Astrocyte (in vitro differentiated cells and primary cell): ENCODE measurements around the gene C3orf20. TPM values are rescaled to one million over a fixed set of nuclear protein-coding genes. Genes with fewer than 3 reads are reported as not detected.
A peak's percentile ranks its signal among the peaks of the same experiment; 100 is the strongest.

Experiments used
- DNase-seq: peaks from one replicate; pipeline ENCODE4 v3.0.0-alpha.2; 2010; ENCODE audit warnings: low read depth
- FAIRE-seq: peaks from 2 replicates; lab custom pipeline; 2011; peaks lifted over from hg19 to GRCh38; lab: Jason Lieb, UNC
- H2AFZ ChIP-seq: 2 replicates; pipeline ENCODE4 v1.6.0; 2012; ENCODE audit warnings: low read depth, low read length, inconsistent platforms
- H3K27ac ChIP-seq: 2 replicates; pipeline ENCODE4 v1.5.1; 2011; ENCODE audit warnings: low read depth, low read length, inconsistent platforms
- H3K27me3 ChIP-seq: 2 replicates; pipeline ENCODE4 v1.6.0; 2011; ENCODE audit warnings: low read length, inconsistent platforms; ENCODE audit not compliant: insufficient read depth
- H3K36me3 ChIP-seq: 2 replicates; pipeline ENCODE4 v1.5.1; 2011; ENCODE audit warnings: low read length, inconsistent platforms; ENCODE audit not compliant: insufficient read depth
- H3K4me1 ChIP-seq: 2 replicates; pipeline ENCODE4 v1.5.1; 2011; ENCODE audit warnings: low read length, inconsistent platforms; ENCODE audit not compliant: insufficient read depth
- H3K4me2 ChIP-seq: 2 replicates; pipeline ENCODE4 v1.6.0; 2012; ENCODE audit warnings: low read length, inconsistent platforms
- H3K4me3 ChIP-seq: 2 replicates; pipeline ENCODE4 v1.5.1; 2011; ENCODE audit warnings: low read depth, mild to moderate bottlenecking, low read length, inconsistent platforms; ENCODE audit not compliant: insufficient read depth
- H3K79me2 ChIP-seq: 2 replicates; pipeline ENCODE4 v1.6.0; 2012; ENCODE audit warnings: mild to moderate bottlenecking, low read length, inconsistent platforms; ENCODE audit not compliant: insufficient read depth
- H3K9ac ChIP-seq: 2 replicates; pipeline ENCODE4 v1.6.0; 2012; ENCODE audit warnings: mild to moderate bottlenecking, low read length, inconsistent platforms
- H3K9me3 ChIP-seq: 2 replicates; pipeline ENCODE4 v1.5.1; 2012; ENCODE audit warnings: low read depth, mild to moderate bottlenecking, low read length, inconsistent platforms; ENCODE audit not compliant: insufficient read depth
- H4K20me1 ChIP-seq: 2 replicates; pipeline ENCODE4 v1.6.0; 2012; ENCODE audit warnings: low read length, inconsistent platforms; ENCODE audit not compliant: insufficient read depth
- H3K27ac Mint-ChIP-seq: one replicate; pipeline ENCODE4 v1.8.0; 2021; ENCODE audit warnings: mild to moderate bottlenecking, mixed read lengths; ENCODE audit not compliant: unreplicated experiment
- H3K27me3 Mint-ChIP-seq: one replicate; pipeline ENCODE4 v1.8.0; 2021; ENCODE audit warnings: low read depth, mixed read lengths; ENCODE audit not compliant: unreplicated experiment
- H3K36me3 Mint-ChIP-seq: one replicate; pipeline ENCODE4 v1.8.0; 2021; ENCODE audit warnings: low read depth, mixed read lengths; ENCODE audit not compliant: unreplicated experiment
- H3K4me1 Mint-ChIP-seq: one replicate; pipeline ENCODE4 v1.8.0; 2021; ENCODE audit warnings: low read depth, mixed read lengths; ENCODE audit not compliant: unreplicated experiment
- H3K4me3 Mint-ChIP-seq: one replicate; pipeline ENCODE4 v1.8.0; 2021; ENCODE audit warnings: mild to moderate bottlenecking, moderate library complexity, mixed read lengths; ENCODE audit not compliant: unreplicated experiment
- H3K9me3 Mint-ChIP-seq: one replicate; pipeline ENCODE4 v1.8.0; 2021; ENCODE audit warnings: mild to moderate bottlenecking, mixed read lengths; ENCODE audit not compliant: unreplicated experiment
- EZH2 ChIP-seq: IDR thresholded peaks from 2 replicates; pipeline ENCODE4 v1.6.1; 2012; ENCODE audit warnings: mild to moderate bottlenecking, low read length, inconsistent platforms; ENCODE audit not compliant: insufficient read depth
- total RNA-seq: library from RNA; stranded (reverse); gene quantifications from 2 replicates; pipeline ENCODE4 v1.2.1, GENCODE V29; 2021
- TF ChIP-seq, protein P1 (sequence below): IDR thresholded peaks from 2 replicates; pipeline ENCODE4 v1.5.1; 2011; ENCODE audit warnings: low read depth, mild to moderate bottlenecking, inconsistent platforms, low read length, moderate library complexity; ENCODE audit not compliant: insufficient read depth

The C3orf20 gene
- total RNA-seq, 1 donor from 2014 or later, result 0.16 TPM

DNA sequence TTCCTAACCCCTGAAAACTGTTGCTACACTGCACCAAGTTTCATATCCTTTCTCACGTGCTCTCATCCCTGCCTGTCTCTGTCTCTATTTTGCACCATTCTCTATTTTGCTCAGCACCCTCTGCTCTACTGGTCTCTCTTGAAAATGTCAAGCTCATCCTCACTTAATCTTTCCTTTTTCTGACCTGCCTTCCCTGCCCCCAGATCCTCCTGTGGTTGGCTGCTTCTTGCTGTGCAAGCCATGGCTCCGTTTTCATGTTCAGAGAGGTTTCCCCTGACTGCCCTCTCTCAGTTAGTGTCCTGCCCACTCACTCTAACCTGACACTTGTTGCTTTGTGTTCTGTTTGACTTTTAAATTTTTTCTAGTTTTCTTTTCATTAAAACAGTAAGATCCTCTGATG, 17.4 kb upstream of the C3orf20 start:
- H3K9me3 Mint-ChIP-seq, result no peaks in the 10 kb centered on the region
- TF ChIP-seq, protein P1, sequence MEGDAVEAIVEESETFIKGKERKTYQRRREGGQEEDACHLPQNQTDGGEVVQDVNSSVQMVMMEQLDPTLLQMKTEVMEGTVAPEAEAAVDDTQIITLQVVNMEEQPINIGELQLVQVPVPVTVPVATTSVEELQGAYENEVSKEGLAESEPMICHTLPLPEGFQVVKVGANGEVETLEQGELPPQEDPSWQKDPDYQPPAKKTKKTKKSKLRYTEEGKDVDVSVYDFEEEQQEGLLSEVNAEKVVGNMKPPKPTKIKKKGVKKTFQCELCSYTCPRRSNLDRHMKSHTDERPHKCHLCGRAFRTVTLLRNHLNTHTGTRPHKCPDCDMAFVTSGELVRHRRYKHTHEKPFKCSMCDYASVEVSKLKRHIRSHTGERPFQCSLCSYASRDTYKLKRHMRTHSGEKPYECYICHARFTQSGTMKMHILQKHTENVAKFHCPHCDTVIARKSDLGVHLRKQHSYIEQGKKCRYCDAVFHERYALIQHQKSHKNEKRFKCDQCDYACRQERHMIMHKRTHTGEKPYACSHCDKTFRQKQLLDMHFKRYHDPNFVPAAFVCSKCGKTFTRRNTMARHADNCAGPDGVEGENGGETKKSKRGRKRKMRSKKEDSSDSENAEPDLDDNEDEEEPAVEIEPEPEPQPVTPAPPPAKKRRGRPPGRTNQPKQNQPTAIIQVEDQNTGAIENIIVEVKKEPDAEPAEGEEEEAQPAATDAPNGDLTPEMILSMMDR, result no peak
- TF ChIP-seq EZH2, result no peak
- Histone ChIP-seq H3K4me3 (no peak overlapping the region), H3K79me2 (peaks cover 19% of the 10 kb centered on the region), H3K4me2 (no peak overlapping the region), H3K4me1 (no peaks in the 10 kb centered on the region), H3K9me3 (no peaks in the 10 kb centered on the region), H3K9ac (no peak overlapping the region), H3K27me3 (no peaks in the 10 kb centered on the region), H3K36me3 (peaks cover 50% of the 10 kb centered on the region), H4K20me1 (peaks cover 20% of the 10 kb centered on the region), H2AFZ (no peak overlapping the region), H3K27ac (no peak overlapping the region)
- DNase-seq, result no peak
- H3K4me1 Mint-ChIP-seq, result peaks cover 13% of the 10 kb centered on the region
- H3K36me3 Mint-ChIP-seq, result peaks cover 13% of the 10 kb centered on the region
- no peaks in the 10 kb centered on the region for H3K27me3 Mint-ChIP-seq
- H3K27ac Mint-ChIP-seq, result no peak overlapping the region
- FAIRE-seq, result no peak
- H3K4me3 Mint-ChIP-seq, result peak overlapping the region; percentile 29

DNA sequence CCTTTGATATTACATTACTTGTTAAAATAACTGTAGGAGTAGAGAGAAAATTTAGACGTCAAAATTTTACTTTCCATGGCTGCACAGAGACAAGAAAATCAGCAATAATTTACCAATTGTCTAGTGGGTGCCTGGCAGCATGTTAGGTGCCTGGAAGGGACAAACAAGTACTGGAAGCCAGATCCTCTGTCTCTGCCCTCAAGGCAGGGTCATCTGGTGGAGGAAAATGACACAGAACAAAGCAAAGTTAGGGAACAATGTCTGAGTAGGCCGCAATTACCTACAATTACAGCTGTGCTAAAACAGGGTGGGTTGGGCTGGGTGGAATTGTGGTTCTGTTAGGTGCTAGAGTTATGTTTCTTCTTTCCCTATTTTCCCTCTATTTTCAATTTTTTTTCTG, 16.0 kb upstream of the C3orf20 start:
- peaks cover 13% of the 10 kb centered on the region for H3K36me3 Mint-ChIP-seq

DNA sequence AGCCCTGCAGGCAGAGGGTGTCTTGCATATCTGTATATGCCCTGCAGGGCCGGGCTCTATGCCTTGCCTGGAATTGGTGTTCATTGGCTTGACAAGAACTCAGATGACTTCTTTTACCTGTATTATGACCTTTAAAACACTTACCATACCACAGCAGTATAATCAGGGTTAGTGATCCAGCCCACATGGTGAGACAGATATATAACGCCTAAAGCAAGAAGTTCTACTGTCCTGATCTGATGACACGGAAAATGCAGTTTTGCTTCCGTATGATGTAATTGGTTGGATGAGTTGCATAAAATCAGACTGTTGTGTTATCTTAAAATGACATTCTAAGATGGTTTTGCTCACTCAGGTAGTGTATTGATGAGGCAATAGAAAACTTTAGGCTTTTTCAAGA, 14.0 kb upstream of the C3orf20 start:
- no peaks in the 10 kb centered on the region for H3K9me3 Mint-ChIP-seq
- peaks cover 62% of the 10 kb centered on the region for H3K36me3 ChIP-seq
- H3K27ac ChIP-seq, result no peak overlapping the region
- no peaks in the 10 kb centered on the region for H3K27me3 ChIP-seq
- peaks cover 12% of the 10 kb centered on the region for H3K36me3 Mint-ChIP-seq
- H3K9me3 ChIP-seq, result no peaks in the 10 kb centered on the region
- H4K20me1 ChIP-seq, result peaks cover 15% of the 10 kb centered on the region
- no peaks in the 10 kb centered on the region for H3K4me1 ChIP-seq
- no peak overlapping the region for H2AFZ ChIP-seq
- DNase-seq, result no peak
- H3K27ac Mint-ChIP-seq, result peak overlapping the region; percentile 8
- no peaks in the 10 kb centered on the region for H3K79me2 ChIP-seq
- H3K4me3 ChIP-seq, result no peak overlapping the region
- TF ChIP-seq EZH2, result no peak
- TF ChIP-seq, protein P1, result no peak
- H3K9ac ChIP-seq, result no peak overlapping the region
- no peaks in the 10 kb centered on the region for H3K27me3 Mint-ChIP-seq
- H3K4me1 Mint-ChIP-seq, result no peaks in the 10 kb centered on the region
- H3K4me2 ChIP-seq, result no peak overlapping the region
- no peak overlapping the region for H3K4me3 Mint-ChIP-seq
- FAIRE-seq, result no peak

More for the DNA sequence above, 16.0 kb upstream of the C3orf20 start:
- Histone ChIP-seq H3K4me1 (no peaks in the 10 kb centered on the region), H3K4me2 (no peak overlapping the region), H3K36me3 (peaks cover 59% of the 10 kb centered on the region), H3K27ac (no peak overlapping the region), H3K27me3 (no peaks in the 10 kb centered on the region), H2AFZ (no peak overlapping the region), H3K4me3 (no peak overlapping the region), H3K9ac (no peak overlapping the region), H4K20me1 (peaks cover 16% of the 10 kb centered on the region), H3K9me3 (no peaks in the 10 kb centered on the region), H3K79me2 (peaks cover 6% of the 10 kb centered on the region)
- DNase-seq (no peak), FAIRE-seq (no peak)
- no peak overlapping the region for H3K27ac Mint-ChIP-seq
- no peaks in the 10 kb centered on the region for H3K27me3 Mint-ChIP-seq
- peaks cover 3% of the 10 kb centered on the region for H3K4me1 Mint-ChIP-seq
- no peaks in the 10 kb centered on the region for H3K9me3 Mint-ChIP-seq
- TF ChIP-seq, protein P1, result no peak
- TF ChIP-seq EZH2, result no peak
- no peak overlapping the region for H3K4me3 Mint-ChIP-seq
